Natural killer cell treated with Interleukin-12 subunit alpha and Interleukin-12 subunit beta and Interleukin-15 and Interleukin-18, amount 100 ng/mL, for 72 hours (primary cell): Measurements from ENCODE around the gene SBF1. TPM values are rescaled to one million over a fixed set of nuclear protein-coding genes. Genes with fewer than 3 reads are reported as not detected.
A peak's percentile ranks its signal among the peaks of the same experiment; 100 is the strongest.

Experiments
- ATAC-seq, 2 donors: fragments of 150-1000 bp; cut with Tn5 transposase in 1 of 2; sonication (Bioruptor Pico), chemical (Tn5 transposase) in 1 of 2; 2 replicates each; pipeline ENCODE4 v1.10.0; 2021
- DNase-seq: peaks from one replicate; pipeline ENCODE4 v3.0.0; 2022; ENCODE audit warnings: low spot score
- H3K27ac Mint-ChIP-seq, 2 donors: 1 replicate in 1 of 2; 2 replicates in 1 of 2; pipeline ENCODE4 v1.8.0; 2022; ENCODE audit warnings: mixed read lengths in 2 of 2, mild to moderate bottlenecking in 1 of 2, moderate library complexity in 1 of 2
- H3K27me3 Mint-ChIP-seq, 2 donors: 1 replicate in 1 of 2; 2 replicates in 1 of 2; pipeline ENCODE4 v1.8.0; 2022; ENCODE audit warnings: mixed read lengths in 2 of 2
- H3K36me3 Mint-ChIP-seq: one replicate; pipeline ENCODE4 v1.8.0; 2022; ENCODE audit warnings: mixed read lengths
- H3K4me1 Mint-ChIP-seq, 2 donors: 1 replicate in 1 of 2; 2 replicates in 1 of 2; pipeline ENCODE4 v1.8.0; 2022; ENCODE audit warnings: low read depth in 2 of 2, mixed read lengths in 2 of 2, mild to moderate bottlenecking in 1 of 2
- H3K4me3 Mint-ChIP-seq: one replicate; pipeline ENCODE4 v1.8.0; 2022; ENCODE audit warnings: mixed read lengths
- H3K9me3 Mint-ChIP-seq: 2 replicates; pipeline ENCODE4 v1.8.0; 2022; ENCODE audit warnings: mixed read lengths
- total RNA-seq, 2 donors: library from RNA; stranded (reverse); gene quantifications; one replicate each; pipeline ENCODE4 v1.2.3, GENCODE V29; 2022

The SBF1 gene
- total RNA-seq, 2 donors from 2014 or later = 114 to 152 TPM

- Mint-ChIP-seq H3K4me1 (peaks cover 0 to 11% of the 10 kb centered on the region in 2 donors), H3K36me3 (no peaks in the 10 kb centered on the region), H3K4me3 (no peak overlapping the region), H3K9me3 (no peaks in the 10 kb centered on the region), H3K27me3 (no peaks in the 10 kb centered on the region), H3K27ac (no peak overlapping the region)
- ATAC-seq (no peak), DNase-seq (no peak)
These were observed 12.8 kb downstream of the SBF1 start for GRCh38 chr22:50461979-50462540.

DNA sequence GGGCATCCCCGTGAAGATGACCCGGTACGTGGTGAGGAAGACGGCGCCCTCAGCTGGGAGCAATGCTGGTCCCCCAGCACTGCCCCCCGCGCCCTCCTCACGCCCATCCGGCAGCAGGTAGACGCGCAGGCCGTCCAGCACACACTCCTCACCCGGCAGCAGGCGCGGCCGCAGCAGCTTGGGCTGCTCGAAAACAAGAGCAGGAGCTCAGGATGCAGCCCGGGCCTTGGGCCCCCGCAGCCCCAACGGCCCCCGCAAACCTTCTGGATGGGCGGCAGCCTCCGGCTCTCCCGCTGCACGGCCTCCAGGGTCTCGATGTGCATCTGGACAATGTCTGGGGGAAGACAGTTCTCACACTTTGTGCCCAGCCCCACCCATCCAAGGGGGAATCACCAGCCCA lies 13.3 kb downstream of the SBF1 start:
- ATAC-seq (no peak), DNase-seq (no peak)
- Mint-ChIP-seq H3K4me1 (peaks cover 0 to 9% of the 10 kb centered on the region in 2 donors), H3K27ac (no peak overlapping the region), H3K9me3 (no peaks in the 10 kb centered on the region), H3K4me3 (no peak overlapping the region), H3K36me3 (no peaks in the 10 kb centered on the region), H3K27me3 (no peaks in the 10 kb centered on the region)

- Mint-ChIP-seq H3K4me1 (peaks cover 0 to 8% of the 10 kb centered on the region in 2 donors), H3K4me3 (no peak overlapping the region), H3K9me3 (no peaks in the 10 kb centered on the region)
These were observed 13.9 kb downstream of the SBF1 start for GRCh38 chr22:50460938-50461337.

DNA sequence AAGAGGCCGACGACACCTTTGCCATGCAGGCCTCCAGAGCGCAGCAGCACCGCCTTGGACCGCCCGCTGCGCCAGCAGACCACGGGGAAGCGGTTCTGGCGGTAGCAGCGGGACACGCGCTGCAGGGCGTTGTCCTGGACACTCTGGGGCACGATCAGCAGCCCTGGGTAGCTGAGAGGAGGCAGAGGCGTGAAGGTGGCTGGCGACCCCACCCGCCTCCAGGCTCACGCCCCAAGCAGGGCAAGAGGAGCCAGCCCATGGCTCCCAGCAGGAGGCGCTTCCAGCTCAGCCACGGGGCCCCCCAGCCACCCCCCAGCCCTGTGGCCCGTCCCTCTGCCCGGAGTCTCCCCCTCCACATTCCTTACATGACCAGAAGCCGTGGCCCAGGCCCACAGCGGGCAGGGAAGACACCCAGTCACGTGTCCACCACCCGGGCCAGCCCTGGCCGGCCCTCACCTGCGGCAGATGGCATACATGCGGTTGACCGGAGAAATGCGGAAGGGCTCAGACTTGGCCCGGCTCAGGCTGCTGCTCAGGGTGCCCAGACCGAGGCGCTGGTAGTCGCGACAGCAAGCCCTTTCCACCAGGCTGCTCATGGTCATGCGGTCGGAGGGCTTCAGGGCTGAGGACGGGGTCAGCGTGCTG lies 15.2 kb downstream of the SBF1 start:
- DNase-seq (no peak), ATAC-seq (no peak)
- H3K4me1 Mint-ChIP-seq = peaks cover 0 to 8% of the 10 kb centered on the region in 2 donors
- H3K36me3 Mint-ChIP-seq = no peaks in the 10 kb centered on the region
- no peaks in the 10 kb centered on the region for H3K27me3 Mint-ChIP-seq
- no peaks in the 10 kb centered on the region for H3K9me3 Mint-ChIP-seq
- no peak overlapping the region for H3K27ac Mint-ChIP-seq
- H3K4me3 Mint-ChIP-seq = no peak overlapping the region

More at GRCh38 chr22:50460938-50461337, 13.9 kb downstream of the SBF1 start:
- Mint-ChIP-seq H3K27ac (no peak overlapping the region), H3K27me3 (no peaks in the 10 kb centered on the region), H3K36me3 (no peaks in the 10 kb centered on the region)
- no peak for DNase-seq
- ATAC-seq = no peak

GRCh38 chr22:50459016-50459415 lies 15.8 kb downstream of the SBF1 start:
- Mint-ChIP-seq H3K9me3 (no peaks in the 10 kb centered on the region), H3K4me3 (no peak overlapping the region), H3K27ac (no peak overlapping the region), H3K36me3 (no peaks in the 10 kb centered on the region), H3K27me3 (no peaks in the 10 kb centered on the region), H3K4me1 (peaks cover 0 to 8% of the 10 kb centered on the region in 2 donors)
- ATAC-seq (no peak), DNase-seq (no peak)

DNA sequence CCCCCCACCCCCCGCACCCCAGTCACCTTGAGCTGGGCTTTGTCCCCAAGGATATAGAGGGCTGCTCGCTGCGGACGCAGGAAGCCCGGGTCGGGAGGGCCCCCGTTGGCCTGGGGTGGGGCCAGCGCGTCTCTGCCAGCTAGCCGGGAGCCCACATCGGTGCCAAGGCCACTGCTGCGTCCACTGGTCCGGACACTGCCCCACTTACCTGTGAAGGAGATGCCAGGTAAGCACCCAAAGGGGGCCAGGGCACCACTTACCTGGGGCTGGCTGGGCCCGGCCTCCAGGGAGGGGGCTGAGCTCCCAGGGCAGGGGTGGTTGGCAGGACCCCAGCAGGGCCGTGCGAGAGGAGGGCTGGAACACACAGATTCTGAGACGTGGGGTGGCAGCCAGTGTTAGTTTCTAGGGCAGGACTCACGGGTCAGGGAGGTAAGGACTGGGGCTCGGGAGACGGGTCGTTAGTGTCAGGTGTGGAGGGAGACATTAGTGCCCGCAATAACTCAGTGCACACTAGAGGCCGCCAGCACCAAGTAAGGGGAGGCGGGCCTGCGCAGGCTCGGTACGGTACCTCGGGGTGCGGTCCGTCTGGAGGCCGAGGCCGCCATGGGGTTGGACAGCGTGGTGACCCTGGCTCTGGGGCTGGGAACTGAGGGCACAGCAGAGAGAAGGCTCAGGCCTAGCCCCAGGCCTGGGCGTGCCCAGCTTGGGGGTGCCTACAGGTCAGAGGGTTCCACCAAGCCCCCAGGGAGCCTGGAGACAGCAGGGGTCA lies 18.2 kb downstream of the SBF1 start:
- H3K9me3 Mint-ChIP-seq = no peaks in the 10 kb centered on the region
- H3K36me3 Mint-ChIP-seq = peaks cover 6% of the 10 kb centered on the region
- DNase-seq (no peak), ATAC-seq (no peak)
- H3K27ac Mint-ChIP-seq = peak overlapping the region in 1 of 2 donors; percentile 39
- H3K4me3 Mint-ChIP-seq = no peak overlapping the region
- H3K27me3 Mint-ChIP-seq = no peaks in the 10 kb centered on the region
- H3K4me1 Mint-ChIP-seq = peaks cover 8 to 12% of the 10 kb centered on the region in 2 donors

DNA sequence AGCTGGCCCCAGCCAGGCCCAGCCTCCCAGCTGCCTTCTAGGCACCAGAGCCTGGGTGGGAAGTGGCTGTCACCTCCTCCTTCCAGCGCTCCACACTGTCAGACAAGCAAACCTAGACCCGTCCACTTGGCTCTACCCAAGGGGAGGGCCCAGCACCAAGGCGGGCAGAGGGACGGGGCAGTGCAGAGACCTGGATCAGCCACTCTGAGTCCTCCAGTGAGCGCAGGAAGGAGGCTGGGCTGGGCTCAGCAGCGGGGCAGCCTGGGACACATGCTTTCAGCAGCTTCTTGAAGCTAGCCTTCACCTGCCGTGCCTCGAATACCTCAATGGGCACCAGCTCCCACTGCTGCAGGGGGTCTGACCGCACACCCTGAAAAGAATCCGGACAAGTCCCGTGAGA lies 18.8 kb downstream of the SBF1 start:
- no peak overlapping the region for H3K27ac Mint-ChIP-seq
- peaks cover 13% of the 10 kb centered on the region for H3K36me3 Mint-ChIP-seq
- ATAC-seq (no peak), DNase-seq (no peak)
- peaks cover 13 to 17% of the 10 kb centered on the region in 2 donors for H3K4me1 Mint-ChIP-seq
- H3K4me3 Mint-ChIP-seq = no peak overlapping the region
- H3K9me3 Mint-ChIP-seq = no peaks in the 10 kb centered on the region
- no peaks in the 10 kb centered on the region for H3K27me3 Mint-ChIP-seq

- ATAC-seq (no peak), DNase-seq (no peak)
- Mint-ChIP-seq H3K27me3 (no peaks in the 10 kb centered on the region), H3K27ac (no peak overlapping the region), H3K4me3 (no peak overlapping the region), H3K36me3 (peaks cover 13% of the 10 kb centered on the region), H3K4me1 (peaks cover 13 to 17% of the 10 kb centered on the region in 2 donors), H3K9me3 (no peaks in the 10 kb centered on the region)
These were observed 19.6 kb downstream of the SBF1 start for GRCh38 chr22:50455201-50455600.

- Mint-ChIP-seq H3K9me3 (no peaks in the 10 kb centered on the region), H3K36me3 (peaks cover 15% of the 10 kb centered on the region), H3K27ac (no peak overlapping the region), H3K4me1 (peaks cover 17 to 20% of the 10 kb centered on the region in 2 donors), H3K27me3 (no peaks in the 10 kb centered on the region), H3K4me3 (no peak overlapping the region)
- DNase-seq (no peak), ATAC-seq (no peak)
These were observed 20.2 kb downstream of the SBF1 start for GRCh38 chr22:50454556-50455075.

DNA sequence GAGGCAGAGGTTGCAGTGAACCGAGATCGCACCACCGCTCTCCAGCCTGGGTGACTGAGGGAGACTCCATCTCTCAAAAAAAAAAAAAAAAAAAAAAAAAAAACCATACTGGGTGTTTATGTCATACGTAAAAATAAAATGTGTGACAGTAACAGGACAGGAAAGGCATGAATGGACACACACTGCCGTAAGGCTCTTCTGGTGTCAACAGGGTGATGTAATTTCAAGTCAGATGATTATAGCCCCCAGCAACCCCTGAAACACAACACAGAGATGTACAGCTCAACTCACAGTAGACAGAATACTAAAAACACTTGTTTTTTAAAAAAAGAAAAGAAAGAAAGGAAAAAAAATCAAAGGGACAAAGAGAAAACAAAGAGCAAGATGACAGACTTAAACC lies 22.2 kb downstream of the SBF1 start:
- peak overlapping the region; percentile 77 to 82 for H3K27ac Mint-ChIP-seq
- no peaks in the 10 kb centered on the region for H3K9me3 Mint-ChIP-seq
- peaks cover 26 to 29% of the 10 kb centered on the region in 2 donors for H3K4me1 Mint-ChIP-seq
- H3K4me3 Mint-ChIP-seq = peak overlapping the region; percentile 1
- DNase-seq (no peak), ATAC-seq (no peak)
- no peaks in the 10 kb centered on the region for H3K27me3 Mint-ChIP-seq
- H3K36me3 Mint-ChIP-seq = peaks cover 22% of the 10 kb centered on the region

GRCh38 chr22:50447576-50448551 lies 27.0 kb downstream of the SBF1 start:
- no peaks in the 10 kb centered on the region for H3K9me3 Mint-ChIP-seq
- peak overlapping the region; percentile 64 for H3K4me3 Mint-ChIP-seq
- DNase-seq (peak; percentile 56), ATAC-seq (peak; percentile 58 to 60)
- H3K4me1 Mint-ChIP-seq = peaks cover 27 to 28% of the 10 kb centered on the region in 2 donors
- H3K27me3 Mint-ChIP-seq = no peaks in the 10 kb centered on the region
- H3K27ac Mint-ChIP-seq = peak overlapping the region; percentile 66 to 85
- H3K36me3 Mint-ChIP-seq = peaks cover 19% of the 10 kb centered on the region

DNA sequence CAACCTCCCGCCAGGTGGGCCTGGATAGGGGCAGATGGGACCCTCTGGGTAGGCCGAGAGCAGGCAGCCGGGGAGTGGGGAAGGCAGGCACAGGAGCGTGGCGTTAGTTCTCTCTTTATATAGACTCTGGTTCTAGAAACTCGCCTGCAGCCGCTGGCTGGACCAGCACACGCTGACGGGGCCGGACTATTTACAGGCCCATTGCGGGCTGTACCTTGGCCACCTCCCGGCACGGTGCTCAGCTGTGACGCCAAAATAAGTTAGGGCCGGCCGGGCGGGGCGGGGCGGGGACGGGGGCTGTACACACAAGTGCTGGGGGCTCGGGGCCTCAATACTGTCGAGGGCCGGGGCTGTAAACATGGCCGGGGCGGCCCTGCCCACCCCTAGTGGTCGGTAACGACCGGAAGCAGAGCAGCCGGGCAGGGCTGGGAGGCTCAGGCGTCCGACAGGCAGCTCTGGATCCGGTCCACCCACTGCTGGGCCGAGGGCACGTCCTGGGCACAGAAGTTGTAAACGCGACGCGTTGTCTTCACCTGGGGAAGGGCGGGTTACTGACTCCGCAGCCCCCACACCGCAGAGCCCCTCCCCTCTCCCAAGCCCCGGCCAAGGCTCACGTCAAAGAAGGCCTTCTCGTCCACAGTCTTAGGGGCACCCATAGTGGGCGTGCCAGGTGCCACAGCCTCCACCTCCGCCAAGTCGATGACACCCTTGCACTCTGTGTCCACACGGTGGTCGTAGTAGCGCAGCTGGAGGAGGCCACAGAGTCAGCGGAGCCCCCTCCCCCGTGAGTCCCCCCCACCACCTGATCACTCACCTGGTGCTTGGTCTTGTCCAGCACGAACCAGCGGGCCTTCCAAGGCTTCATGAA lies 27.9 kb downstream of the SBF1 start:
- Mint-ChIP-seq H3K36me3 (peaks cover 16% of the 10 kb centered on the region), H3K4me3 (no peak overlapping the region), H3K27ac (no peak overlapping the region), H3K4me1 (peaks cover 25 to 26% of the 10 kb centered on the region in 2 donors), H3K9me3 (no peaks in the 10 kb centered on the region), H3K27me3 (no peaks in the 10 kb centered on the region)
- ATAC-seq (no peak), DNase-seq (no peak)
